Measurements from ENCODE around the gene TMTC2. TPM values are rescaled to one million over a fixed set of nuclear protein-coding genes. Genes with fewer than 3 reads are reported as not detected.

The TMTC2 gene
- total RNA-seq, 5 donors from 2014 or later (not counting 1 experiment from before 2014, with no cell fraction given): 3.6 to 5.4 (median 4.4) TPM

- H3K27ac Mint-ChIP-seq: no peak overlapping the region
- CTCF ChIA-PET: no interaction called here
These were observed 35.9 kb upstream of the TMTC2 start for GRCh38 chr12:82650627-82651337.

DNA sequence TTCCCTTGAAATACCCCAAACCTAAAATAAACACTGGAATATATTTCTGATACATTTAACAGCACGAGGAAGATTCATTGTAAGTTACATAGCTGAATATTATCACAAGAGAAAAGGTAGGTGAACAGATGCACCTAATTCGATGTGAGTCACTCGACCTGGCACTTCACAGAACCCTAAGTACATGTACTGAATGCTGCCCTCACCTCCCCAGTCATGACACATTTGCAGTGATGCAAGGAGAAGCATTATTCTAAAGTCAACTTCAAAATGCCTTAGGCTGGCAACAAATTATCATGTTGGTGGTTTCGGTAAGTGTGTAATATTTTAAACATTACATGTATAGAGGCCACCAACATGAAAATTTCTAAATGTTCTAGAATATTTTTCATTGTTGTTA is 35.2 kb upstream of the TMTC2 start:
- Histone ChIP-seq H3K36me3 (ENCODE audit: control insufficient read depth in 2 of 2, extremely low read depth in 1 of 2, insufficient read depth in 1 of 2, low read length in 1 of 2) (no peaks in the 10 kb centered on the region), H3K4me3 (ENCODE audit: control insufficient read depth in 1 of 2, extremely low read depth in 1 of 2, low read length in 1 of 2) (no peak overlapping the region), H3K27ac (ENCODE audit: low read length) (no peak overlapping the region), H3K4me1 (ENCODE audit: control insufficient read depth in 1 of 2, extremely low read depth in 1 of 2, insufficient read depth in 2 of 2, low read length in 2 of 2) (no peaks in the 10 kb centered on the region), H3K9me3 (no peaks in the 10 kb centered on the region), H3K27me3 (replicated peaks in 1 of 2; ENCODE audit: control insufficient read depth in 2 of 2, extremely low read depth in 1 of 2, insufficient read depth in 2 of 2, low read length in 1 of 2) (no peaks in the 10 kb centered on the region)
- no peaks in the 10 kb centered on the region for H3K9me3 Mint-ChIP-seq
- no CpG with 5 or more reads among the region's 4 CpGs for WGBS (ENCODE audit: insufficient coverage)
- no peak for DNase-seq
- no peak overlapping the region for H3K27ac Mint-ChIP-seq
- ATAC-seq (replicated peaks in 1 of 4): no peak
- H3K4me1 Mint-ChIP-seq: peaks cover 0 to 9% (median 7%) of the 10 kb centered on the region in 3 donors
- no peak overlapping the region for H3K4me3 Mint-ChIP-seq
- peaks cover 3 to 4% of the 10 kb centered on the region in 2 donors for H3K27me3 Mint-ChIP-seq
- ChIA-PET CTCF (no interaction called here), POLR2A (no interaction called here)
- no peaks in the 10 kb centered on the region for H3K36me3 Mint-ChIP-seq

More at GRCh38 chr12:82650627-82651337, 35.9 kb upstream of the TMTC2 start:
- Mint-ChIP-seq H3K4me1 (peaks cover 0 to 9% (median 7%) of the 10 kb centered on the region in 3 donors), H3K36me3 (no peaks in the 10 kb centered on the region), H3K9me3 (no peaks in the 10 kb centered on the region), H3K4me3 (no peak overlapping the region), H3K27me3 (peaks cover 2% of the 10 kb centered on the region in 2 donors)
- WGBS (ENCODE audit: insufficient coverage): 25% methylated on average over 2 of the region's 3 CpGs
- ATAC-seq (replicated peaks in 1 of 4) (no peak), DNase-seq (peak in 1 of 35 experiments; percentile 8)
- Histone ChIP-seq H3K9me3 (no peaks in the 10 kb centered on the region), H3K27ac (ENCODE audit: low read length) (no peak overlapping the region), H3K27me3 (replicated peaks in 1 of 2; ENCODE audit: control insufficient read depth in 2 of 2, extremely low read depth in 1 of 2, insufficient read depth in 2 of 2, low read length in 1 of 2) (no peaks in the 10 kb centered on the region), H3K4me1 (ENCODE audit: control insufficient read depth in 1 of 2, extremely low read depth in 1 of 2, insufficient read depth in 2 of 2, low read length in 2 of 2) (no peaks in the 10 kb centered on the region), H3K4me3 (ENCODE audit: control insufficient read depth in 1 of 2, extremely low read depth in 1 of 2, low read length in 1 of 2) (no peak overlapping the region), H3K36me3 (ENCODE audit: control insufficient read depth in 2 of 2, extremely low read depth in 1 of 2, insufficient read depth in 1 of 2, low read length in 1 of 2) (no peaks in the 10 kb centered on the region)
- POLR2A ChIA-PET: no interaction called here

- POLR2A ChIA-PET: no interaction called here
- Histone ChIP-seq H3K27me3 (replicated peaks in 1 of 2; ENCODE audit: control insufficient read depth in 2 of 2, extremely low read depth in 1 of 2, insufficient read depth in 2 of 2, low read length in 1 of 2) (no peaks in the 10 kb centered on the region), H3K27ac (ENCODE audit: low read length) (no peak overlapping the region), H3K4me3 (ENCODE audit: control insufficient read depth in 1 of 2, extremely low read depth in 1 of 2, low read length in 1 of 2) (no peak overlapping the region), H3K4me1 (ENCODE audit: control insufficient read depth in 1 of 2, extremely low read depth in 1 of 2, insufficient read depth in 2 of 2, low read length in 2 of 2) (no peaks in the 10 kb centered on the region), H3K36me3 (ENCODE audit: control insufficient read depth in 2 of 2, extremely low read depth in 1 of 2, insufficient read depth in 1 of 2, low read length in 1 of 2) (no peaks in the 10 kb centered on the region), H3K9me3 (no peaks in the 10 kb centered on the region)
- H3K27ac Mint-ChIP-seq: no peak overlapping the region
- DNase-seq (no peak), ATAC-seq (replicated peaks in 1 of 4) (no peak)
- CTCF ChIA-PET: no interaction called here
- H3K36me3 Mint-ChIP-seq: no peaks in the 10 kb centered on the region
- no peaks in the 10 kb centered on the region for H3K9me3 Mint-ChIP-seq
- H3K4me3 Mint-ChIP-seq: no peak overlapping the region
- WGBS (ENCODE audit: insufficient coverage): no CpG with 5 or more reads among the region's 1 CpG
- peaks cover 3 to 4% of the 10 kb centered on the region in 2 donors for H3K27me3 Mint-ChIP-seq
- peaks cover 0 to 9% (median 7%) of the 10 kb centered on the region in 3 donors for H3K4me1 Mint-ChIP-seq
These were observed 34.6 kb upstream of the TMTC2 start for GRCh38 chr12:82652071-82652470.

DNA sequence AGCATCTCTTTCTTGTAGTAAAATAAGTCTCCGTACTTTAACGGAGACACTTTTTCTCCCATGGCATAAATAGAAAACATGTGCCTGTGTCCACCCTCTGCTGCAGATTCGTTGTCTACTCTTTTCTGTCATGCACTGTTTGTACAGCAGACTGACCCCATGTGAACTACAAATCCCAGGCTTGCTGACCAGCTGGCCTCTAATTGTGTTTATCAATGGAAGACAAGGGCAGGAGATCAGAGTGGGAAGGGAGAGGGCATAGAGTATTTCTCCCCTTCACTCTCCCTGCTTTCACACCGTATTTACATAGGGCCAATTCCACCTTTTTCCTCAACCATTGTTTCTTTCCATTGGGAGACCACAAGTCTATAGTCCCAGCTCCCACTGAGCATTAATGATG is 31.0 kb upstream of the TMTC2 start:
- Histone ChIP-seq H3K9me3 (no peaks in the 10 kb centered on the region), H3K4me3 (ENCODE audit: control insufficient read depth in 1 of 2, extremely low read depth in 1 of 2, low read length in 1 of 2) (no peak overlapping the region), H3K27ac (ENCODE audit: low read length) (no peak overlapping the region), H3K4me1 (ENCODE audit: control insufficient read depth in 1 of 2, extremely low read depth in 1 of 2, insufficient read depth in 2 of 2, low read length in 2 of 2) (no peaks in the 10 kb centered on the region), H3K27me3 (replicated peaks in 1 of 2; ENCODE audit: control insufficient read depth in 2 of 2, extremely low read depth in 1 of 2, insufficient read depth in 2 of 2, low read length in 1 of 2) (peaks cover 0 to 2% of the 10 kb centered on the region in 2 experiments), H3K36me3 (ENCODE audit: control insufficient read depth in 2 of 2, extremely low read depth in 1 of 2, insufficient read depth in 1 of 2, low read length in 1 of 2) (no peaks in the 10 kb centered on the region)
- peaks cover 0 to 4% (median 2%) of the 10 kb centered on the region in 3 donors for H3K4me1 Mint-ChIP-seq
- ATAC-seq (replicated peaks in 1 of 4) (no peak), DNase-seq (no peak)
- H3K27ac Mint-ChIP-seq: no peak overlapping the region
- H3K27me3 Mint-ChIP-seq: peaks cover 6 to 13% of the 10 kb centered on the region in 2 donors
- CTCF ChIA-PET: no interaction called here
- H3K36me3 Mint-ChIP-seq: no peaks in the 10 kb centered on the region
- POLR2A ChIA-PET: no interaction called here
- no CpG with 5 or more reads among the region's 4 CpGs for WGBS (ENCODE audit: insufficient coverage)
- peaks cover 0 to 7% (median 0%) of the 10 kb centered on the region in 3 donors for H3K9me3 Mint-ChIP-seq
- H3K4me3 Mint-ChIP-seq: no peak overlapping the region

DNA sequence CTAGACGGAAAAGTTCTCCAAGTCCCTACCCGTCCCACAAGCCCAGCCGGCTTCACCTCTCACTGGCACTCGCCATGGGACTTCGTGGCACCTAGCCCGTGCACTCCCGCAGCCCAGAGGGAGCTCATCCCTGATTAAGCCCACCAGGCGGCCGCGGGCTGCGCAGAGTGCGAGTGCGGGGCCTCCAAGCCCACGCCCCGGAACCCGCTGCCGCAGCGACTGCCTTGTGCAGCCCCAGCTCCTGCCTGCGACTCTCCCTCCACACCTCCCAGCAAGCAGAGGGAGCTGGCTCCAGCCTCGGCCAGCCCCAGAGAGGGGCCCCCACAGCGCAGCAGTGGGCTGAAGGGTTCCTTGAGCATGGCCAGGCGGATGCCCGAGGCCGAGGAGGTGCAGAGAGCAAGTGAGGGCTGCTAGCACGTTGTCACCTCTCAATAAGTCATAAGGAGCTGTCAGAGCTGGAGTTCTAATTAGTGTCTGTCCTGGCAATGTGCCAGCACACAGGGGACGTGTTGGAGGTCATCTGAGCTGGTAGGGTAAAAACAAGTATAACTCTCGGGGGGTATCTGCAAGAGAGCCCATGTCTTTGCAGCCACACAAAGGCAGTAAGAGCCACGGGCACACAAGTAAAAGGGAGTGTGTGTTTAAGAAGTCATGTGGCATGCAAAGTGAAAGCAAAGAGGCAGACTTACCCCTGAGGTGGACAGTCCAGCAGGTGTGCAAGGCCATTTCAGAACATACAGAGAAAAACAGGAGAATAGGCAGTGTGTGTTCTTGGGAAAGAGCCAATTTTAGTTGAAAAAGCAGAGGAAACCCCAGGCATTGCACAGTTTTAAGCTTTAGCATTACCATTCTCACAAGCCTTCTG is 27.1 kb upstream of the TMTC2 start:
- Mint-ChIP-seq H3K9me3 (peaks cover 0 to 7% (median 0%) of the 10 kb centered on the region in 3 donors), H3K27me3 (peaks cover 7 to 13% of the 10 kb centered on the region in 2 donors), H3K27ac (no peak overlapping the region), H3K4me1 (no peaks in the 10 kb centered on the region), H3K4me3 (no peak overlapping the region), H3K36me3 (no peaks in the 10 kb centered on the region)
- no peak overlapping the region for H3K27ac ChIP-seq (ENCODE audit: low read length)
- no peaks in the 10 kb centered on the region for H3K4me1 ChIP-seq (ENCODE audit: control insufficient read depth in 1 of 2, extremely low read depth in 1 of 2, insufficient read depth in 2 of 2, low read length in 2 of 2)
- H3K4me3 ChIP-seq (ENCODE audit: control insufficient read depth in 1 of 2, extremely low read depth in 1 of 2, low read length in 1 of 2): no peak overlapping the region
- ATAC-seq (replicated peaks in 1 of 4) (no peak), DNase-seq (no peak)
- H3K9me3 ChIP-seq: no peaks in the 10 kb centered on the region
- POLR2A ChIA-PET: no interaction called here
- H3K27me3 ChIP-seq (replicated peaks in 1 of 2; ENCODE audit: control insufficient read depth in 2 of 2, extremely low read depth in 1 of 2, insufficient read depth in 2 of 2, low read length in 1 of 2): peaks cover 0 to 5% of the 10 kb centered on the region in 2 experiments
- WGBS (ENCODE audit: insufficient coverage): 84% methylated on average over 14 of the region's 28 CpGs
- no peaks in the 10 kb centered on the region for H3K36me3 ChIP-seq (ENCODE audit: control insufficient read depth in 2 of 2, extremely low read depth in 1 of 2, insufficient read depth in 1 of 2, low read length in 1 of 2)
- CTCF ChIA-PET: interaction anchor here in 1 of 2 donors (1.0 to 1.5 kb wide), 2 partner anchors 27 to 46 kb away, joined by 3 read pairs; partner anchors contain the start of gene TMTC2

GRCh38 chr12:82660541-82661325 is 26.0 kb upstream of the TMTC2 start:
- Histone ChIP-seq H3K27me3 (replicated peaks in 1 of 2; ENCODE audit: control insufficient read depth in 2 of 2, extremely low read depth in 1 of 2, insufficient read depth in 2 of 2, low read length in 1 of 2) (peaks cover 0 to 5% of the 10 kb centered on the region in 2 experiments), H3K9me3 (no peaks in the 10 kb centered on the region), H3K27ac (ENCODE audit: low read length) (no peak overlapping the region), H3K36me3 (ENCODE audit: control insufficient read depth in 2 of 2, extremely low read depth in 1 of 2, insufficient read depth in 1 of 2, low read length in 1 of 2) (no peaks in the 10 kb centered on the region), H3K4me3 (ENCODE audit: control insufficient read depth in 1 of 2, extremely low read depth in 1 of 2, low read length in 1 of 2) (no peak overlapping the region), H3K4me1 (ENCODE audit: control insufficient read depth in 1 of 2, extremely low read depth in 1 of 2, insufficient read depth in 2 of 2, low read length in 2 of 2) (no peaks in the 10 kb centered on the region)
- Mint-ChIP-seq H3K4me3 (no peak overlapping the region), H3K36me3 (no peaks in the 10 kb centered on the region), H3K27ac (no peak overlapping the region), H3K4me1 (no peaks in the 10 kb centered on the region), H3K27me3 (peaks cover 8 to 15% of the 10 kb centered on the region in 2 donors), H3K9me3 (peaks cover 0 to 7% (median 0%) of the 10 kb centered on the region in 3 donors)
- ChIA-PET POLR2A (no interaction called here), CTCF (no interaction called here)
- no CpG with 5 or more reads among the region's 3 CpGs for WGBS (ENCODE audit: insufficient coverage)
- DNase-seq (no peak), ATAC-seq (replicated peaks in 1 of 4) (no peak)
